LNCAP (cell line): ENCODE data around the gene MS4A14.

Source experiments
- CTCF ChIP-seq: fragments of 450-650 bp; IDR thresholded peaks from 2 replicates; pipeline ENCODE4 v1.5.1; 2017; ENCODE audit warnings: mild to moderate bottlenecking

The MS4A14 gene

GRCh38 chr11:60372767-60373166 is 23.5 kb upstream of the MS4A14 start:
- no peak for TF ChIP-seq CTCF

- TF ChIP-seq CTCF: no peak
Observed at GRCh38 chr11:60375316-60375715, 20.9 kb upstream of the MS4A14 start.

GRCh38 chr11:60376601-60377000 is 19.7 kb upstream of the MS4A14 start:
- TF ChIP-seq CTCF: no peak

- TF ChIP-seq CTCF: no peak
Observed at GRCh38 chr11:60377401-60378136, 18.7 kb upstream of the MS4A14 start.

GRCh38 chr11:60378354-60378753 is 17.9 kb upstream of the MS4A14 start, which contains the start of gene MS4A7:
Gene MS4A7, plus strand, starts transcription at chr11:60378532. Its CDS starts 4,610 bp downstream, at chr11:60383142.
- TF ChIP-seq CTCF: no peak

GRCh38 chr11:60389279-60389910 is 6.9 kb upstream of the MS4A14 start:
- TF ChIP-seq CTCF: no peak

- no peak for TF ChIP-seq CTCF
Observed at GRCh38 chr11:60390419-60390818, 5.8 kb upstream of the MS4A14 start.
